ENCODE results near the gene EWSR1.
"Not testable (repeated sequence)": the region's sequence is repeated elsewhere in the genome, so short reads cannot be mapped to it uniquely, and the experiment has no call there.

The EWSR1 gene

GRCh38 chr22:29267858-29268510, at the start of gene EWSR1, which contains the start of gene RHBDD3:
Gene EWSR1 (plus strand): TSS chr22:29268268. CDS start chr22:29268337, 69 bp downstream.
Gene RHBDD3 (minus strand): TSS chr22:29267981. CDS start chr22:29265626, 2,355 bp downstream.
- DNase-seq (ENCODE audit: low read depth), result peak; percentile 91

DNA sequence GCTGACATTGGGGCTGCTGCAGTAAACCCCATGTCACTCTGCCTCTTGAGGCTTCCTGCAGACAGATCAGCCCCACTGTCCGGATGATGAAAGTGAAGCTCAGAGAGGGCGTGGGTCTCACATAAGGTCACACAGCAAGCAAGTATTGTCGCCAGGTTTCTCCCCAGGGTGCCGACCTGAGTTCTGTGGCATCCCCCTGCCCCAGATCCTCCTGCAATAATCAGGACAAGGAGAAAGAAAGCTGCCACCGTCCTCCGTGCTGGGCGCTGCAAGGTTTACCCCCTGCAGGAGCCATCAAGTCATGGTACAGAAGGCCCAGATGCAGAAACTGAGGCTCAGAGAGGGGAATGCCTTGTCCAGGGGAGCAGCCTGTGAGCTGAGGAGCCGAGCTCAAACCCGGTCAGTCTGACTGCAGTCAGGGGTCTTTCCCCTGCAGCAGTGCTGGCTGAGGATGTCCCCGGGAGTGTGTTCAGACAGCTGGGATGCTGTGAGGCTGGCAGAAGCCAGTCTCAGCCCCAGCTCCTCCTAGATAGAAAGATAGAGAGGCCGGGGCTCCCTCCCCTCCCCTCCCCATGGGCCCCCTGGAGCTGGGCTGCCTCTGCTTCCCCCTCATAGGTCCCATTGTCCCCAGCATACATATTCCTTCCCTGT, 49.2 kb upstream of the EWSR1 start:
- no peak for DNase-seq (ENCODE audit: low read depth)

DNA sequence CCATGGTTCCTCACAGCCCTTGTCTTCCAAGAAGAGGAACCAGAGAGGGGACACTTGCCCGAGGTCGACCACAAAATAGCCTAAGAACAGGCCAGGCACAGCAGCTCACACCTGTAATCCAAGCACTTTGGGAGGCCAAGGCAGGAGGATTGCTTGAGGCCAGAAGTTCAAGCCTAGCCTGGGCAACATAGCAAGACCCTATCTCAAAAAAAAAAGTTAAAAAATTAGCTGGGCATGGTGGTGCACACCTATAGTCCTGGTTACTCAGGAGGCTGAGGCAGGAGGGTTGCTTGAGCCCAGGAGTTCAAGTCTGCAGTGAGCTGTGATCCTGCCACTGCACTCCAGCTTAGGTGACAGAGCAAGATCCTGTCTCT, 48.7 kb upstream of the EWSR1 start:
- DNase-seq (ENCODE audit: low read depth), result not testable (repeated sequence)

DNA sequence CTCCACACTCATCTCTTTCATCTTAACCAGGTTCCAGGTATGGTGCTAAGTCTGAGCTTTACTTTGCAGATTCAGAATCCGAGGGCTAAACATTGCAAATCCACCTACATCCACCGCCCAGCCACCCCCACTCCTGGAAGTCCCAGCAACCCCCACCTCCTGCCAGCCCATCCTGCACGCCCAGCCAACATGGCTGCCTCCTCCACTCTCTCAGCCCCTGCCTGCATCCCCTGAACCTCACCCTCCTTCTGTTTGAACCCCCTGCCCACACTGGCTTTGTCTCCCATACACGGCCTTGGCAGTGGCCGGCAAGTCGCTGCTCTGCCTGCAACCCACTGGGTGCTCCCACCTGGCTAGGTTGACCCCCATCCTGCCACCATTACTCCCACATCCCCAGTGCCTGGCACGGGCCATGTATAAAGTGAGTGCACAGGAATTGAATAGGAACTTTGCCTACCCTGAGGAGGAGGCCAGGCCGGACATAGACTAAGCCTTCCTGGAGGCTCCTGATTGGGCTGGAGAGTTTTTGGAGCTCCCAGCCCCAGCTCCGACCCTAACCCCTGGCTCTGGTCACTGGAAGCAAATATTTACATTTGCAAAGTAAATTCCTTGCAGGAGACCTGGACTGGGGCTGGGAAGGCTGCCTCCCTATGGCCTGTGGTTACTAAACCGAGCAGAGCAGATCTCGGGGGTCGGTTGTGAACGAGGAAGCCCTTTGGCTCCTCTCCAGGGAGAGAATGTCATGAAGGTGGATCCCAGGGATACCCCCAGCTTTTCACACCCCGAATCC, 48.0 kb upstream of the EWSR1 start:
- DNase-seq (ENCODE audit: low read depth), result no peak

- DNase-seq (ENCODE audit: low read depth), result no peak
Observed at GRCh38 chr22:29224121-29224858, 43.8 kb upstream of the EWSR1 start.

DNA sequence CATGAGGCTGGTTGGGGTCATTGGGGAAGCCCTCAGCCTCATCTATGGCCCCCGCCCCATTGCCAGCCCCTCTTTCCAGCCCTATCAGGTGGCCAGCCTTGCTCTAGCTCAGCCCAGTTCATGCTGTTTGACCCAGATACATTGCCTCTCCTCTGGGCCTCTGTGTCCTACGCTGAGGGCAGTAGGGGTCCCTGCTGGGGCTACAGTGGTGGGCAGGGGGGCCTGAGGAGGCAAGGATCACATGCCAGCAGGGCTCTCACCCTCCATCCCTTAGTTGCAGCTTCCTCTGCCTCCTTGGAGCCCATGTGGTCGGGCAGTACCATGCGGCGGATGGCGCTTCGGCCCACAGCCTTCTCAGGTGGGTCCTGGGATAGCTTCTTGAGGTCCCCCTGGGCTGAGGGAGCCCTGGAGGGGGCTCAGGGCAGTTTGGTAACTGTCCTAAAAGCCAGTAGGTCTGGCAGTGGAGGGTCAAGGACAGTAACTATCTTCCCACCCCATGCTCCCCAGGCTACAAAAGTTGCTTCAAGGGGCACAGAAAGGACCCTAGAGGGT, 43.1 kb upstream of the EWSR1 start:
- DNase-seq (ENCODE audit: low read depth), result no peak

DNA sequence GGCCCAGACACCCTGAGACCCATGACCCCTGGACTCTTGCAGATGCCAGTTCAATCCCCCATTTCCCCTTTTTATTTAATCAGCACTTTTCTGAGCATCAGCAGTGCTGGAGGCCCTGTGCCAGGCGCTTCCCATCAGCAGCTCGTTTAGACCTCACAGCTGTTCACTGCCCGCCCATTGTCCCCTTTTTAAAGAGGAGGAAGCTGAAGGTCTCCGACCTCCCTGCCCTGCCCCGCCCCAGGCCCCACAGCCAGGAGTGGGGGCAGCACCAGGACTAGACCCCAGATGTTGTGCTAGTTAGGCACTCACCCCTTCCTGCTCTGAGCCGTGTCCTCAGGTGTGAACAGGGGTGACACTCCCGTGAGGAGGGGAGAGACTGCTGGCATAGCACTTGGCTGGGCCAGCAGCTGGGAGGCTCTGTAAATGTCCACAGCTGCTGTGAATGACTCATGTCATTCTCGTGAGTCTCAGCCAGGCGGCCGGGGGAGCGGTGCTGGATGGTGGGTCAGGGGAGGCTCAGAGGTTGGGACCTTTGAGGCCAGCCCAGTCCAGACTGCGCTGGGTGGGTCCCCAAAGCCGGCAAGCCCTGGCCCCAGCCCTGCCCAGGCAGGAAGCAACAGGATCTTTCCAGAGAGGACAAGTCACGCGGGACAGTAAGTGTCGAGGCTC, 42.5 kb upstream of the EWSR1 start:
- no peak for DNase-seq (ENCODE audit: low read depth)

DNA sequence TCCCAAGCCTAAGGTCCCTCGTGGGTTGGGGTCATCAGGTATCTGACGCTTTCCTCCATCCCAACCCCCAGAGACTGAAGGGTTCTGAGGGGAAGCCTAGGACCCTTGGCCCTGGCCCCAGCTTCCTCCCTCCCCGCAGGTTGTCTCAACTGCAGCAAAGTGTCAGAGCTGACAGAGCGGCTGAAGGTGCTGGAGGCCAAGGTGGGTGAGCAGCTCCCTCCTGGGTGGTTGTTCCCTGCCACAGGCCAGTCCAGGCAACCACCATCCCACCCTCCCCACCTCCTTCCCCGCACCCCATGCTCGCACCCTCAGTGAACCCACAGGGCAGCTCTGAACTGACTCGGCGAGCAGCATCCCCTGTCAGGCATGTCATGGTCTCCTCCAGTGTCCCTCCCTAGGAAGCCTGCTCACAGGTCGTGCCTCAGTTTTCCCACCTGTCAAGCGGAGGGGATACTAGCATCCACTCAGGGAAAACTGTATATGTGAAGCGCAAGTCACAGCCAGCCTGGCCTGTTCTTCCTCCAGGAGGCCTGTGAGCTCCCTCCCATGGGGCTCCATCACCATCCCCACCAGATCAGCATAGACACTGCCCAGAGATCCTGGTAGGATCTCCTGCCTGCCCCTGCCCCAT, 41.6 kb upstream of the EWSR1 start:
- no peak for DNase-seq (ENCODE audit: low read depth)

DNA sequence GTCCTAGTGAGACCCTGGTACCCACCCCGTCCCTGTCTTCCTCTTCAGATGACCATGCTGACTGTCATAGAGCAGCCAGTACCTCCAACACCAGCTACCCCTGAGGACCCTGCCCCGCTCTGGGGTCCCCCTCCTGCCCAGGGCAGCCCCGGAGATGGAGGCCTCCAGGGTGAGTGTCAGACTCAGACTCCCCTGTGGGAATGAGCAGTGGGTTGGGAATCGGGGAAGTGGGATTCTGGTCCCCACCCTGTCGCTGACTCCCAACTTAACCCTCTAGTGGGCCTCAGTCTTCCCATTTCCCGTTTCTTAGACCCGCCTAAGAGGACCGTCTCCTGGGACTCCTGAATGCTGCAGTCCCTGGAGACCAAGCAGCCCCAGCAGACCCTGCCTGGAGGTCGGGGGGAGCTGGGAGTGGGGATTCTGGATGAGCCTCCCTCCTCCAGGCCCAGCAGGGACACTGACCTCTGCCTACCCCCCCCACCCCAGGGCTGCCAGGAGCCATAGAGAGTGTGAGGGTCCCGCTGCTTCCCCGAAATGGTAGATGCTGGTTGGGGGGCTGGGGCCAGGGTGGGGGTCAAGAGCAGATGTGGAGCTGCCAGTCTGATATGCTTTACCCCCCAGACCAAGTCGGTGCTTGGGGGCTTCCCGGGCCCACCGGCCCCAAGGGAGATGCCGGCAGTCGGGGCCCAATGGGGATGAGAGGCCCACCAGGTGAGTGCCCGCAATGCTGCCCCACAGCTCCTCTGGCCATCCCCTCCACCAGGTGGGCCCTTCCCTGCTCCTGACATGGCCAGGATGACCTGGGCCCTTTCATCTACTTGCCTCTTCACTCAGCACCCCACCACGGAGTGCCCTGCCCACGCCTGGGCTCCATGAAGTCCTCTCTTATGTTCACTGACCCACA, 36.8 kb upstream of the EWSR1 start:
- no peak for DNase-seq (ENCODE audit: low read depth)

DNA sequence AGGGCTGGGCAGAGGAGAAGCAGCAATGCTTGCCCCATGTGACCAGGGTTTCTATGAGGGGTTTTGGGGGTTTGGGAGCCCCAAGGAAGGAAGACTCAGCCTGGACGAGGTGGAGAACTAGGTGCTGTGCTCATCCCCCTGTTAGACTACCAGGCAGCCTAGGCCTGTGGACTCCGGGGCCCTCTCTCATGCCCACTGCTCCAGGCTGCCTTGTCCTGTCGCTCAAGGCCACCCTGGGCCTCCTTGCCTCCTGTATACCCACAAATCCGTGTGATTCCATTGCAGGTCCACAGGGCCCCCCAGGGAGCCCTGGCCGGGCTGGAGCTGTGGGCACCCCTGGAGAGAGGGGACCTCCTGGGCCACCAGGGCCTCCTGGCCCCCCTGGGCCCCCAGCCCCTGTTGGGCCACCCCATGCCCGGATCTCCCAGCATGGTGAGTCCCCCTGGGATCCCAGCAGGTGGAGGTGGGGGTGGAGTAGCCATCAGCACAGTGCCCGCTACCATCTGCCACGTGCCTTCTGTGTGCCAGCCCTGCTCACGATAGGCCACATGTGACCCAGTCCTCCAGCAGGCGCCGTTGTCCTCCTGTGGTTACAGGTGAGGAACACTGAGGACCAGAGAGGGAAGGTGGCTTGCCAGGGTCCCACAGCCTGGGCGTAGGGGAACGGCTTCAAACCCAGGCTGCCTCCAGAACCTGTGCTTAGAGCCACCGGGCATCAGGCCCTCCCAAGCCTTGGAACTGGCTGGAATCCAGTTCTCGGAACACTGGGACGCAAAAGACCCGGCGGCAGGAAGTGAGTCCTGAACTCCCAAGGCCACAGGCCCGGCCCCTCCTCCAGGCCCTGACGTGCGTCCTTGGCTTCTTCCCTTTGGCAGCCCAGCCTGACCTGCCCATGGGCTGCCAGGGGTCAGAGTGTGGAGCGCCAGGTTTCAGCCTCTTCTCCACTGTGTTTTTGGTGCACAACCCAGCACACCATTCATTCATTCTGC, 35.8 kb upstream of the EWSR1 start:
- no peak for DNase-seq (ENCODE audit: low read depth)

DNA sequence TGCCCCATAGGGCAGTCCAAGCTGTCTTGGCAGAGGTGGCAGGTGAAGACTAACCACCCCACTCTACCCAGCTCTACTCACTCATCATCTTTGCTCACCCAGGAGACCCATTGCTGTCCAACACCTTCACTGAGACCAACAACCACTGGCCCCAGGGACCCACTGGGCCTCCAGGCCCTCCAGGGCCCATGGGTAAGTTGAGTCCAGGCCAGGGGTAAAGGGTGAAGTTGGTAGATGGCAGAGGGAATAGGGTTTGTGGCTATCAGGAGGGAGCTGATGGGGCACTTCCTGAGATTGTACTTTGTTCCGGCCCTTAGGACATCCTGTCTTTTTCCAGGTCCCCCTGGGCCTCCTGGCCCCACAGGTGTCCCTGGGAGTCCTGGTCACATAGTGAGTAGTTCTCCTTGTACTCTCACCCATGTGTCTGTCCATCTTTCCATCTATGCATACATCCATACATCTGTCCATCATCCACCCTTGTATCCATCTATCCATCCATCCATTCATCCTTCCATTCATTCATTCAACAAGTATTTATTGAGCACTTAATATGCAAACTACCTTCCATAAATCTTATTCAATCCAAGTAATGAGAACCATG, 34.7 kb upstream of the EWSR1 start:
- no peak for DNase-seq (ENCODE audit: low read depth)

DNA sequence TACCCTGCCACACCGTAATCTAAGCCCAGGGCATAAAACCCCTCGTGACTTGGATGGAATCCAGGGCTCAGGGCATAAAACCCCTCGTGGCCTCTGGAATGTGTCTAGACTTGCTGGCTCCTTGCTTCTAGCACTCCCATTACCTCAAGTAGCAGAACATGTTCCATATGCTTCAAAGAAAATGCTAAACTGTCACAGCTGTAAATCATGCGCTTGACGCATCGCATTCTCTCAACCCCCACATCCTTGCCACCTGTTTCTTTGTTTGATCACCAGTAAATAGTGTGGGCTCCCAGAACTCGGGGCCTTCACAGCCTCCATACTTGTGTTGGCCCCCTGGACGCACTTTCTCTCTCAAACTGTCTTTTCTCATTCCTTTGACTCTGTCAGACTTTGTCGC, 27.6 kb upstream of the EWSR1 start:
- DNase-seq (ENCODE audit: low read depth), result not testable (repeated sequence)

DNA sequence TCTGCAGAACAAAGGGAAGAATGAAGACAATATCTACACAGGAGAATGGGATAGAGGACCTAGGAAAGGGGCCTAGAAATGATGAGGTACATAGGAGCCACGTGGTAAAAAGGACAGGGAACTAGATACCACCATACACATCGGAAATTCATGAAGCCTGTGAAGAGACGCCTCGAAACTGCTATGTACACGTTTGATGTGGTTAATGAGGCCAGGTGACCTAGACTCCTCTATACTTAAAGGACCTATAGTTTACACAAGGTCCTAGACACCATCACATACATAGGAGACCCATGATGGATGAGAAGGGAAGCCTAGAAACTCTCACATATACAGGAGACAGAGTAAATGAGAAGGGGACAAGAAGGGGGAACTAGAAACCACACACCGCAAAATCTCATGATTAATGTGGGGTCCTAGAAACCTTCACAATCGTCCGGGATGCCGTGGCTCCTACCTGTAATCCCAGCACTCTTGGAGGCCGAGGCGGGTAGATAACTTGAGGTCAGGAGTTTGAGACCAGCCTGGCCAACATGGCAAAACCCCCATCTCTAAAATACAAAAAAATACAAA, 24.1 kb upstream of the EWSR1 start:
- DNase-seq (ENCODE audit: low read depth), result no peak

DNA sequence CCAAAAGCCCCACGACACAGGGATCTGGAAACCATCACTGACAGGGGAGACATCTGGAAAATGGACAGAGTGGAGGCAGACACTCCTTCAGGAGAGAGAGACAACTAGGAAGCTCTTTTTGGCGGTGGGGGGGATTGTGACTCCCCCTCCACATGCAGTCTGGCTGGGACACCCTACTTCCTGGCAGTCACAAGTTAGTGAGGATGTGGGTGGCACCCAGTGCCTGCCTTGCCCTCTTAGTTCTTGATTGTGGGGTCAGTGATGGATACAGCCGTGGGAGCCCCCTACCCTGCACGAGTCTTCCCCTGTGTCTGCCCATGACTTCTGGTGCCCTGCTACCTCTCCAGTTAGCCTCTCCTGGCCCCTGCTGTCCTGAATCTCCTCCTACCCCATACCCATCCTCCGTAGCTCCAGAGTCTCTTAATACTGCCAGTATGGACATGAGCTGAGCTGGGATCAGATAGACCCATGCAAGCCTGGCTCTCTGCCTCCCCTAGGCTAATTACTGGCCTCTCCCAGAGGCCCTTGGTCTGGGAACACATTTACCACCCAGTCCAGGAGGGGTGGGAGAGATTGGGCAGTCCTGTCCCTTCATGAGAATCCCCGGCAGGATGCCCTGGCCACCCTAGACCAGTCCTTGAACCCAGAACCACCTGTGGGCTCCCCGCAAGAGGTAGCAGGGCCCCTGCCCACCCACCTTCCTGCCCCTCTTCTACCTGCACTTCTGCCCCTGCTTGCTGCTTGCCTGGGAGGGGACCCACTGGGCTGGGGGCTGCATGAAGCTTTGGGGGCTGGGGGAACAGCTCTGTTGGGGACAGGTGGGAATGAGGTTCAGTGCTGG, 23.1 kb upstream of the EWSR1 start:
- no peak for DNase-seq (ENCODE audit: low read depth)

- peak; percentile 19 for DNase-seq (ENCODE audit: low read depth)
Observed at GRCh38 chr22:29245626-29246385, 22.3 kb upstream of the EWSR1 start.

- DNase-seq (ENCODE audit: low read depth), result not testable (repeated sequence)
Observed at GRCh38 chr22:29247891-29248290, 20.2 kb upstream of the EWSR1 start.
